Caki2 (cell line): ENCODE measurements around the gene PTPN23. TPM values are rescaled to one million over a fixed set of nuclear protein-coding genes. Genes with fewer than 3 reads are reported as not detected.

ENCODE experiments used
- DNase-seq: peaks from one replicate; pipeline ENCODE4 v3.0.0-alpha.2; 2015; ENCODE audit warnings: low read depth
- in situ Hi-C: cut with HindIII; loops from 2 replicates; pipeline ENCODE4 v1.10.0; 2016; ENCODE audit warnings: low sequenced_read_pairs, low pct_unique_long_range_greater_than_20kb, mixed read lengths
- total RNA-seq: library from RNA; depleted of rRNA; stranded (reverse); fragments of >200 nt; shearing (Covaris generic); gene quantifications from 2 replicates; pipeline ENCODE4 v1.2.3, GENCODE V29; 2014; ENCODE audit warnings: low replicate concordance

PTPN23 gene
- total RNA-seq, 1 experiment from 2014 or later = 4.0 TPM

DNA sequence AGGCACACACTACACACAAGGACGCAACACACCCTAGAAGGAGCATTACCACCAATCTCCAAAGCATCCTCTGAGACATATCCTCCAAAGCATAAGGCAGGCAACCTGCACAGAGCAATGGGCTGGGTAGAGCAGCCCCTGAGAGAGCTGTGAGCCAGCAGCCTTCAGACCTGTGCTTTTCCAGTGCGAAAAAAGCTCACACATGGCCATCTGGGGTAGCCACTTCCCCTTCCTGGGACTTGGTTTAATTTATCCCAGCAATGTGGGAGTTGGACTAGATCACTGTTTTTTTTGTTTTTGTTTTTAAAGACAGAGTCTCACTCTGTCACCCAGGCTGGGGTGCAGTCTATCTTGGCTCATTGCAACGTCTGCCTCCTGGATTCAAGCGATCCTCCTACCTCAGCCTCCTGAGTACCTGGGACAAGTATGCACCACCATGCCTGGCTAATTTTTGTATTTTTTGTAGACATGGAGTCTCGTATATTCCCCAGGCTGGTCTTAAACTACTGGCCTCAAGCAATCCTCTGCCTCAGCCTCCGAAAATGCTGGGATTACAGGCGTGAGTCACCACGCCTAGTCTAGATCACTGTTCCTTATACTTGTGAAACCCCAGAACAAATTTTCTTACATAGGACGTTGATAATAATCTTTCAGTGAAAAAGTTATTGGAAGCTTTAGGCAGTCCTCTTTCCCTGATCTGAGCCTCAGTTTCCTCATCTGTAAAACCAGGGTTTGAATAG lies 18.9 kb downstream of the PTPN23 start:
- in situ Hi-C loops = no loop called here
- DNase-seq = no peak

DNA sequence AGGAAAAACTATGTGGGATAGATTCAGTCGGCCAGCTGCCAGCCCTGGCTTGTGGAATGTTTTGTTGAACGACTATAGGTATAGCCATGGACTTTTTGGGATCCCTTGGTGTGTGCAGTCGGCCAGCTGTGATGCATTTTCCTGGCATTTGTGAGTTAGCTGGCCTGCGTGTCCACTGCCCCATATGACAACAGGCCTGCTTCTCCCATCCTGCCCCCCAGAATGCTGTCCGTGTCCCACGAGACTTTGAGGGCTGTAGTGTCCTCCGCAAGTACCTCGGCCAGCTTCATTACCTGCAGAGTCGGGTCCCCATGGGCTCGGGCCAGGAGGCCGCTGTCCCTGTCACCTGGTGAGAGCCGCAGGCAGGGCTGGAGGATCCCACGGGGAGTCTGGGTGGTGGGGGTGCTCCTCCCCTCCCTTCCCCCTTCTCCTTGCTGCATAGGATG lies 23.6 kb downstream of the PTPN23 start:
- no peak for DNase-seq
- in situ Hi-C loops = no loop called here

DNA sequence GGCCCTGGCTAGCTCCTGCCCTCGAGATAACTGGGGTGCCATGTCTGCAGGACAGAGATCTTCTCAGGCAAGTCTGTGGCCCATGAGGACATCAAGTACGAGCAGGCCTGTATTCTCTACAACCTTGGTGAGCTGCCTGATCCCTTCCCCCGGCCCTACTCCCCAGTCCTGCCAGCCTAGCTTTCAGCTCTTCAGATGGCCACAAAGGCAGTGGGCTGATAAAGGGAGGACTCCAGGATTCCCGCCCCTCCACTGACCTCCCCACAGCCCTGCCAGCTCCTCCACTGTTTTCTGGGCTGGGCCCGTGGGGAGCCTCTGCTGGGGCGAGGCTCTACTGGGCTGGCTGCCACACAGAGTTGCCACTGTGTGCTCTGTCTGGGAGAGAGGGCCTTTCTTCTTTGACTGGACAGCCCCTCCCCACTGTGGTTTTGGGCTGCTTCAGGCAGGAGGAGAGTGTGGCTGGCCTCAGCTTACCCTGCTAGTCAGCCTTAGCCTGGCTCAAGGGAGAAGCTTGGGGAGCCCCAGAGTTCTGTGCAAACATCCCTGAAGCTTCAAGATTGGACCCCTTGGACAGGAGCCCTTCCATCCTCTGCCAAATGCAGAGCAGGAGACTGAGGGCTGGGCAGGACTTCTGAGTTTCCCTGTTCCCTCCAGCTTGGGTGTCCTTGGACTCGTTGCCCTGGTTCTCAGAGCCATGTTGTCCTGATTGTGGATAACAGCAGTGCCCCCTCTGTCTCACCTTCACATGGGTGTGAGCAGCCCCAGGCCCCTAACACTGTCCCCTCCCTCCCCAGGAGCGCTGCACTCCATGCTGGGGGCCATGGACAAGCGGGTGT lies 24.4 kb downstream of the PTPN23 start:
- no peak for DNase-seq

DNA sequence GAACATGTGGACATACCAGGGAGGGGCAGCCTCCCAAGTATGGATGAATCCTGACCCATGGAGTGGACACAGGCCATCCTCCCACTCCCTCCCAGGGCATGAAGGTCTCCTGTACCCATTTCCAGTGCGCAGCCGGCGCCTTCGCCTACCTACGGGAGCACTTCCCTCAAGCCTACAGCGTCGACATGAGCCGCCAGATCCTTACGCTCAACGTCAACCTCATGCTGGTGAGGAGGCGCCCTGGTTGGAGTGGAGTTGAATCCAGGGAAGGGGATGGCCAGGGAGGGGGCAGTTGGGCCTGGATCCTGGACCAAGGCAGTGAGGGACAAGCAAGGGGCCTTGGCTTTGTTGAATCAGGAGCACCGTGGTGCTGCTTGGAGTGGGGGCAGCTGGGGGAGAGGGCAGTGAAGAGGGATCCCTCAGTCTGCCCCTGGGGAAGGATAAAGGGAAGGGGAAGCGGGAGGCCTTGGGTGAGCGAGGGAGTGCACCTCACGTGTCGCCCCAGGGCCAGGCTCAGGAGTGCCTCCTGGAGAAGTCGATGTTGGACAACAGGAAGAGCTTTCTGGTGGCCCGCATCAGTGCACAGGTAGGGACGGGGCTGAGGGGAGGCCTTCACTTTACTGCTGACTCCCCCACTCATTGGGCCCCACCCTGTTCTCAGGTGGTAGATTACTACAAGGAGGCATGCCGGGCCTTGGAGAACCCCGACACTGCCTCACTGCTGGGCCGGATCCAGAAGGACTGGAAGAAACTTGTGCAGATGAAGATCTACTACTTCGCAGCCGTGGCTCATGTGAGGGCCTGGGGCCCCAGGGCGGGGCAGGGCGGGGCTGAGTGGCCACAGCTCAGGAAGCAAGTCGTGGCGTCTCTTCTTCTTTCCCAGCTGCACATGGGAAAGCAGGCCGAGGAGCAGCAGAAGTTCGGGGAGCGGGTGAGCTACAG lies 25.3 kb downstream of the PTPN23 start:
- in situ Hi-C loops = no loop called here
- no peak for DNase-seq

More for the DNA sequence above, 24.4 kb downstream of the PTPN23 start:
- in situ Hi-C loops = no loop called here

DNA sequence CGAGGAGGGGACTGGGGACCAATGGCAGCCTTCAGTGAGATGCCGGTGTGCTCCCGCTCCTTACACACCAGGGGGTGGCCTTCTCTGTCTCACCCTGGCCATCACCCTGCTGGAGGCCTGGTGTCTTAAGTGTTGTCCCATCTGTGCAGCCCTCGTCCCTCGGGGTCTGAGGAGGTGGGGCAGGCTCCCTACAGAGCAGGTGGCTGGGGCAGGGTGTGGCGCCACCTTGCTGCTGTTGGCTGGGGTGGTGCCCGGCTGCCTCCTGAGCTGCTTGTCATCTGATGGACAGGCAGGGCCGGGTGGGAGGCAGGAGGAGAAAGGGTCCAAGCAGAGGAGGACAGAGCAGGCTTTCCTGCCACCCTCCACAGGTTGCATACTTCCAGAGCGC lies 25.9 kb downstream of the PTPN23 start:
- in situ Hi-C loops = no loop called here
- no peak for DNase-seq

DNA sequence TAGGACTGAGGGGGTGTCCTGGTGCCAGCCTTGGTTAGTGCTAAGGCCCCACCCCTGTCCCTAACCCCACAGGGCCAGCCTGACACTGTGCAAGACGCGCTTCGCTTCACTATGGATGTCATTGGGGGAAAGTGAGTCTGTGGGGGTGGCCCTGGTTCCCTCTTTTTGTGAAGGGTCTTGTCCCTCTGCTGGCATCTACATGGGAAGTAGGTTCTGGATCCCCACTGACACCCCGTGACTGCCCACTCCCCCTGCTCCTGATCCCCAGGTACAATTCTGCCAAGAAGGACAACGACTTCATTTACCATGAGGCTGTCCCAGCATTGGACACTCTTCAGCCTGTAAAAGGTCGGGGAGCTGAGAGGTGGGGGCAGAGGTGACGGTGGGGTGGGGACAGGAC lies 26.4 kb downstream of the PTPN23 start:
- in situ Hi-C loops = no loop called here
- no peak for DNase-seq

DNA sequence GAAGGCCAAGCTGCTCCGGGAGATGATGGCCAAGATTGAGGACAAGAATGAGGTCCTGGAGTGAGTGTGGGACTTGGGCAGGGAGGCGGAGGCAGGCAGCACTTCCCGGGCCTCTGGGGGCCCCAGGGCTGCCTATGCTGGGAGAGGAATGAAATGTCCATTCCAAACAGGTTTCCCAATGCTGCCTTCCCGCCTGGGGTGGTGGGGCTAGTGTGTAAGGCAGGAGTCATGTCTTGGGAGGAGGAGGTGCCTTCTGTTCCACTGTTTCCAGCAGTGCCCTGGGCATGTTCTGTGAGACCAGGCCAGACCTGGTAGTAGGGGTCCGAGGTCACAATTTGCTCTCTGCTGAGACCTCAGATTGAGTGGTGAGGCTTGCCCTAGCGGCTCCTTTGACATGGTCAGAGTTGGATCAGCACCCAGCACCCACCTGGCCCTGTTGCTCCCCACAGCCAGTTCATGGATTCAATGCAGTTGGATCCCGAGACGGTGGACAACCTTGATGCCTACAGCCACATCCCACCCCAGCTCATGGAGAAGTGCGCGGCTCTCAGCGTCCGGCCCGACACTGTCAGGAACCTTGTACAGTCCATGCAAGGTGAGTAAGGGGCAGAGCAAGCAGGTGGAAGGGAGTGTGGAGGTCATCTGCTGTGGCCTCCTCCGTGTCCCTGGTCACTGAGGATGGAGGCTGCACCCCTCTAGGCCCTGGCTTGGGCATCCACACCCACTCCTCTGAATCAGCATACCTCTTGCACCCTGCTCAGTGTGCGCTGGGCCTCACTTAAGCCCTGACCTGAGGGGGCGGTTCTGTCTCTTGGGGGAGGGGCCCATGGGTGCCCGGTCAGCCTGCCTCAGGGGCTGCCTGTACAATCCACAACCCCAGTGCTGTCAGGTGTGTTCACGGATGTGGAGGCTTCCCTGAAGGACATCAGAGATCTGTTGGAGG lies 27.3 kb downstream of the PTPN23 start:
- DNase-seq = no peak
- in situ Hi-C loops = no loop called here

DNA sequence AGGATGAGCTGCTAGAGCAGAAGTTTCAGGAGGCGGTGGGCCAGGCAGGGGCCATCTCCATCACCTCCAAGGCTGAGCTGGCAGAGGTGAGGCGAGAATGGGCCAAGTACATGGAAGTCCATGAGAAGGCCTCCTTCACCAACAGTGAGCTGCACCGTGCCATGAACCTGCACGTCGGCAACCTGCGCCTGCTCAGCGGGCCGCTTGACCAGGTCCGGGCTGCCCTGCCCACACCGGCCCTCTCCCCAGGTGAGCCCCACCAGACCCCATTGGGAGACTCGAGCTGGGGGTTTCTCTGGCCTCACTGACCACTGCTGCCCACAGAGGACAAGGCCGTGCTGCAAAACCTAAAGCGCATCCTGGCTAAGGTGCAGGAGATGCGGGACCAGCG lies 28.0 kb downstream of the PTPN23 start:
- in situ Hi-C loops = no loop called here

DNA sequence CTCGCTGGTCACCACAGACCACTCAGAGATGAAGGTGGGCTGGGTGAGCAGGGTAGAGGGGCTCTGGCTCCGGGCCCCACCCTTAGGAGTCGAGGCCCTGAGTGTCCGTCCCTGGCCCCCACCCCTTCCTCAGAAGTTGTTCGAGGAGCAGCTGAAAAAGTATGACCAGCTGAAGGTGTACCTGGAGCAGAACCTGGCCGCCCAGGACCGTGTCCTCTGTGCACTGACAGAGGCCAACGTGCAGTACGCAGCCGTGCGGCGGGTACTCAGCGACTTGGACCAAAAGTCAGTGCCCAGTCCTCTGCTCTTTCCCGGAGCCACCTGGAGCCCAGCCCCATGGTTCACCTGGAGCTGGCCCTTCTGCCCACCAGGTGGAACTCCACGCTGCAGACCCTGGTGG lies 28.5 kb downstream of the PTPN23 start:
- in situ Hi-C loops = no loop called here
- no peak for DNase-seq

More for the DNA sequence above, 28.0 kb downstream of the PTPN23 start:
- DNase-seq = no peak

DNA sequence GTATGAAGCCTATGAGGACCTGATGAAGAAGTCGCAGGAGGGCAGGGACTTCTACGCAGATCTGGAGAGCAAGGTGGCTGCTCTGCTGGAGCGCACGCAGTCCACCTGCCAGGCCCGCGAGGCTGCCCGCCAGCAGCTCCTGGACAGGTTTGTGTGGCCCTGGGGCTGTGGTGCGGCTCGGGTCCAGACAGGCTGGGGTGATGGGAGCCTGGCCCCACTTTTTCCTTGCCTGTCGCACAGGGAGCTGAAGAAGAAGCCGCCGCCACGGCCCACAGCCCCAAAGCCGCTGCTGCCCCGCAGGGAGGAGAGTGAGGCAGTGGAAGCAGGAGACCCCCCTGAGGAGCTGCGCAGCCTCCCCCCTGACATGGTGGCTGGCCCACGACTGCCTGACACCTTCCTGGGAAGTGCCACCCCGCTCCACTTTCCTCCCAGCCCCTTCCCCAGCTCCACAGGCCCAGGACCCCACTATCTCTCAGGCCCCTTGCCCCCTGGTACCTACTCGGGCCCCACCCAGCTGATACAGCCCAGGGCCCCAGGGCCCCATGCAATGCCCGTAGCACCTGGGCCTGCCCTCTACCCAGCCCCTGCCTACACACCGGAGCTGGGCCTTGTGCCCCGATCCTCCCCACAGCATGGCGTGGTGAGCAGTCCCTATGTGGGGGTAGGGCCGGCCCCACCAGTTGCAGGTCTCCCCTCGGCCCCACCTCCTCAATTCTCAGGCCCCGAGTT lies 29.0 kb downstream of the PTPN23 start:
- no peak for DNase-seq
- in situ Hi-C loops = no loop called here

DNA sequence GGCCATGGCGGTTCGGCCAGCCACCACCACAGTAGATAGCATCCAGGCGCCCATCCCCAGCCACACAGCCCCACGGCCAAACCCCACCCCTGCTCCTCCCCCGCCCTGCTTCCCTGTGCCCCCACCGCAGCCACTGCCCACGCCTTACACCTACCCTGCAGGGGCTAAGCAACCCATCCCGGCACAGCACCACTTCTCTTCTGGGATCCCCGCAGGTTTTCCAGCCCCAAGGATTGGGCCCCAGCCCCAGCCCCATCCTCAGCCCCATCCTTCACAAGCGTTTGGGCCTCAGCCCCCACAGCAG lies 29.5 kb downstream of the PTPN23 start:
- DNase-seq = no peak
- in situ Hi-C loops = no loop called here

DNA sequence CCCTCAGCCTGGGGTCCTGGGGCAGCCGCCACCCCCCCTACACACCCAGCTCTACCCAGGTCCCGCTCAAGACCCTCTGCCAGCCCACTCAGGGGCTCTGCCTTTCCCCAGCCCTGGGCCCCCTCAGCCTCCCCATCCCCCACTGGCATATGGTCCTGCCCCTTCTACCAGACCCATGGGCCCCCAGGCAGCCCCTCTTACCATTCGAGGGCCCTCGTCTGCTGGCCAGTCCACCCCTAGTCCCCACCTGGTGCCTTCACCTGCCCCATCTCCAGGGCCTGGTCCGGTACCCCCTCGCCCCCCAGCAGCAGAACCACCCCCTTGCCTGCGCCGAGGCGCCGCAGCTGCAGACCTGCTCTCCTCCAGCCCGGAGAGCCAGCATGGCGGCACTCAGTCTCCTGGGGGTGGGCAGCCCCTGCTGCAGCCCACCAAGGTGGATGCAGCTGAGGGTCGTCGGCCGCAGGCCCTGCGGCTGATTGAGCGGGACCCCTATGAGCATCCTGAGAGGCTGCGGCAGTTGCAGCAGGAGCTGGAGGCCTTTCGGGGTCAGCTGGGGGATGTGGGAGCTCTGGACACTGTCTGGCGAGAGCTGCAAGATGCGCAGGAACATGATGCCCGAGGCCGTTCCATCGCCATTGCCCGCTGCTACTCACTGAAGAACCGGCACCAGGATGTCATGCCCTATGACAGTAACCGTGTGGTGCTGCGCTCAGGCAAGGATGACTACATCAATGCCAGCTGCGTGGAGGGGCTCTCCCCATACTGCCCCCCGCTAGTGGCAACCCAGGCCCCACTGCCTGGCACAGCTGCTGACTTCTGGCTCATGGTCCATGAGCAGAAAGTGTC lies 30.2 kb downstream of the PTPN23 start:
- in situ Hi-C loops = no loop called here
- no peak for DNase-seq

DNA sequence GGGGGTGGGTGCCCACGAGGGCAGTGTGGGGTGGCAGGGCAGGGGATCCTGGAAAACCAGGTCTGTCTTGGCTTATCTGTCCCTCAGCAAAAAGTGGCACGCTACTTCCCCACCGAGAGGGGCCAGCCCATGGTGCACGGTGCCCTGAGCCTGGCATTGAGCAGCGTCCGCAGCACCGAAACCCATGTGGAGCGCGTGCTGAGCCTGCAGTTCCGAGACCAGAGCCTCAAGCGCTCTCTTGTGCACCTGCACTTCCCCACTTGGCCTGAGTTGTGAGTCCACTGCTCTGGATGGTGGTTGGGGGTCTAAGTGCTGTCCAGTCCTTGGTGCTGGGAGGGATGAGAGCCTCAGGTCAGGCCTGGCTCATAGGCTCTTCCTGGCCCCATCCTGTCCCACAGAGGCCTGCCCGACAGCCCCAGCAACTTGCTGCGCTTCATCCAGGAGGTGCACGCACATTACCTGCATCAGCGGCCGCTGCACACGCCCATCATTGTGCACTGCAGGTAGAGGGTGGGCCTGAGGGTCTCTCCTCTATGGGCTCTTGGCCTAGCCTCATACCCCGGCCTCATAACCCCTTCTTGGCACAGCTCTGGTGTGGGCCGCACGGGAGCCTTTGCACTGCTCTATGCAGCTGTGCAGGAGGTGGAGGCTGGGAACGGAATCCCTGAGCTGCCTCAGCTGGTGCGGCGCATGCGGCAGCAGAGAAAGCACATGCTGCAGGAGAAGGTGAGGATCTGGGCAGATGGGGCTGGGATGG lies 31.1 kb downstream of the PTPN23 start:
- DNase-seq = no peak
- in situ Hi-C loops = no loop called here

DNA sequence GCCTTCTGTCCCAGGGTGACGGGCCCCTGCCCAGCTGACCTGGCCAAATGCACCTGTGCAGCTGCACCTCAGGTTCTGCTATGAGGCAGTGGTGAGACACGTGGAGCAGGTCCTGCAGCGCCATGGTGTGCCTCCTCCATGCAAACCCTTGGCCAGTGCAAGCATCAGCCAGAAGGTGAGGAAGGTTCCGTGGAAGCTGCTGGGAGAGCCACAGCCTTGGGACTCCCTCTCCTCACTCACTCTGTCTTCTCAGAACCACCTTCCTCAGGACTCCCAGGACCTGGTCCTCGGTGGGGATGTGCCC lies 31.6 kb downstream of the PTPN23 start:
- DNase-seq = no peak
- in situ Hi-C loops = no loop called here

DNA sequence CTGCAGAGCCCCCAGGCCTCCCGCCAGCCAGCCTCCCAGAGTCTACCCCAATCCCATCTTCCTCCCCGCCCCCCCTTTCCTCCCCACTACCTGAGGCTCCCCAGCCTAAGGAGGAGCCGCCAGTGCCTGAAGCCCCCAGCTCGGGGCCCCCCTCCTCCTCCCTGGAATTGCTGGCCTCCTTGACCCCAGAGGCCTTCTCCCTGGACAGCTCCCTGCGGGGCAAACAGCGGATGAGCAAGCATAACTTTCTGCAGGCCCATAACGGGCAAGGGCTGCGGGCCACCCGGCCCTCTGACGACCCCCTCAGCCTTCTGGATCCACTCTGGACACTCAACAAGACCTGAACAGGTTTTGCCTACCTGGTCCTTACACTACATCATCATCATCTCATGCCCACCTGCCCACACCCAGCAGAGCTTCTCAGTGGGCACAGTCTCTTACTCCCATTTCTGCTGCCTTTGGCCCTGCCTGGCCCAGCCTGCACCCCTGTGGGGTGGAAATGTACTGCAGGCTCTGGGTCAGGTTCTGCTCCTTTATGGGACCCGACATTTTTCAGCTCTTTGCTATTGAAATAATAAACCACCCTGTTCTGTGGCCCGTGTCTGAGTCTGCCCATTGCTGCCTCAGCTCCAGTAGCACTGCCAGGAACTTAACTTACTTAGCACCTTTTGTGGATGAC lies 32.2 kb downstream of the PTPN23 start:
- DNase-seq = no peak
- in situ Hi-C loops = no loop called here
